Retinal pigment epithelial cell (primary cell): ENCODE data around the gene NKD1.

Experiments used
- DNase-seq: peaks from one replicate; pipeline ENCODE4 v3.0.0-alpha.2; 2010; ENCODE audit warnings: low read depth
- H3K4me3 ChIP-seq: 2 replicates; pipeline ENCODE4 v1.5.1; 2011; ENCODE audit warnings: mild to moderate bottlenecking, low read length, control low read depth, moderate library complexity
- CTCF ChIP-seq: conservative IDR thresholded peaks from 2 replicates; pipeline ENCODE4 v1.5.1; 2011; ENCODE audit warnings: low read depth, low read length, control low read depth, inconsistent platforms

NKD1 gene

GRCh38 chr16:50596762-50597450, 48.7 kb downstream of the NKD1 start:
- H3K4me3 ChIP-seq: no peak overlapping the region
- no peak for DNase-seq
- no peak for TF ChIP-seq CTCF

GRCh38 chr16:50597563-50598255, 49.5 kb downstream of the NKD1 start:
- no peak for TF ChIP-seq CTCF
- no peak overlapping the region for H3K4me3 ChIP-seq
- DNase-seq: no peak

GRCh38 chr16:50598256-50598894, 50.2 kb downstream of the NKD1 start:
- no peak overlapping the region for H3K4me3 ChIP-seq
- no peak for TF ChIP-seq CTCF
- DNase-seq: no peak

GRCh38 chr16:50598936-50599361, 50.8 kb downstream of the NKD1 start:
- DNase-seq: no peak
- no peak for TF ChIP-seq CTCF
- H3K4me3 ChIP-seq: no peak overlapping the region

GRCh38 chr16:50599494-50599893, 51.3 kb downstream of the NKD1 start:
- no peak overlapping the region for H3K4me3 ChIP-seq
- DNase-seq: no peak
- no peak for TF ChIP-seq CTCF

- no peak for DNase-seq
- H3K4me3 ChIP-seq: no peak overlapping the region
- TF ChIP-seq CTCF: no peak
Measured at GRCh38 chr16:50600582-50601283, 52.5 kb downstream of the NKD1 start.
